ENCODE measurements around the gene CFAP46. TPM values are rescaled to one million over a fixed set of nuclear protein-coding genes. Genes with fewer than 3 reads are reported as not detected.

The CFAP46 gene
- total and polyA plus RNA-seq, 9 donors = 0.22 to 1.1 (median 0.61) TPM

GRCh38 chr10:132986076-132986475 lies 43.7 kb upstream of the CFAP46 start:
- peaks cover 18% of the 10 kb centered on the region for H3K4me1 ChIP-seq (ENCODE audit: control insufficient read depth, insufficient read depth, low read length)
- no peaks in the 10 kb centered on the region for H3K9me3 ChIP-seq (replicated peaks; ENCODE audit: control insufficient read depth, low read depth, low read length)
- H3K36me3 ChIP-seq (ENCODE audit: control insufficient read depth, insufficient read depth, low read length) = no peaks in the 10 kb centered on the region
- no peak overlapping the region for H3K27ac ChIP-seq (ENCODE audit: low read length)
- H3K27me3 ChIP-seq (ENCODE audit: control insufficient read depth, insufficient read depth, low read length) = peaks cover 23% of the 10 kb centered on the region
- H3K4me3 ChIP-seq (ENCODE audit: low read length) = no peak overlapping the region
- no peak for DNase-seq
- 70% methylated on average over 7 of the region's 8 CpGs for WGBS (ENCODE audit: insufficient coverage)

DNA sequence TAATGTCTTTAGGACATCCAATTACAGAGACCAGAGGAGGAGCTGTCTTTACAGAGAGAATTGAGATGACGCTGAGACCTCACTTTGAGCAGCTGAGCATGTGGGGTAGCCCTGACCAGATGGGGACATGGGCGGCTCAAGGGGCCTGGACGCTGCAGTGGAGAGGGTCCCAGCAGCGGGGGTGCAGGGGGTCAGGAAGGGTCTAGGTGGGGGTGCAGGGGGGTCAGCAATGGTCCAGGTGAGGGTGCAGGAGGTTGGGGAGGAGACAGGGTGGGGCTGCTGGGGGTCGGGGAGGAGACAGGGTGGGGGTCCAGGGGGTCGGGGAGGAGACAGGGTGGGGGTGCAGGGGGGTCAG lies 43.2 kb upstream of the CFAP46 start:
- no peak for DNase-seq
- H3K27me3 ChIP-seq (ENCODE audit: control insufficient read depth, insufficient read depth, low read length) = peaks cover 23% of the 10 kb centered on the region
- no peaks in the 10 kb centered on the region for H3K36me3 ChIP-seq (ENCODE audit: control insufficient read depth, insufficient read depth, low read length)
- 93% methylated on average over 3 of the region's 6 CpGs for WGBS (ENCODE audit: insufficient coverage)
- peaks cover 19% of the 10 kb centered on the region for H3K4me1 ChIP-seq (ENCODE audit: control insufficient read depth, insufficient read depth, low read length)
- H3K4me3 ChIP-seq (ENCODE audit: low read length) = no peak overlapping the region
- H3K9me3 ChIP-seq (replicated peaks; ENCODE audit: control insufficient read depth, low read depth, low read length) = no peaks in the 10 kb centered on the region
- H3K27ac ChIP-seq (ENCODE audit: low read length) = no peak overlapping the region

GRCh38 chr10:132984801-132985545 lies 42.6 kb upstream of the CFAP46 start:
- H3K27ac ChIP-seq (ENCODE audit: low read length) = no peak overlapping the region
- 40% methylated on average over 24 of the region's 26 CpGs for WGBS (ENCODE audit: insufficient coverage)
- H3K4me3 ChIP-seq (ENCODE audit: low read length) = no peak overlapping the region
- no peaks in the 10 kb centered on the region for H3K36me3 ChIP-seq (ENCODE audit: control insufficient read depth, insufficient read depth, low read length)
- peaks cover 19% of the 10 kb centered on the region for H3K4me1 ChIP-seq (ENCODE audit: control insufficient read depth, insufficient read depth, low read length)
- DNase-seq = no peak
- H3K9me3 ChIP-seq (replicated peaks; ENCODE audit: control insufficient read depth, low read depth, low read length) = no peaks in the 10 kb centered on the region
- peaks cover 23% of the 10 kb centered on the region for H3K27me3 ChIP-seq (ENCODE audit: control insufficient read depth, insufficient read depth, low read length)

GRCh38 chr10:132984008-132984295 lies 41.6 kb upstream of the CFAP46 start:
- peaks cover 19% of the 10 kb centered on the region for H3K4me1 ChIP-seq (ENCODE audit: control insufficient read depth, insufficient read depth, low read length)
- H3K4me3 ChIP-seq (ENCODE audit: low read length) = no peak overlapping the region
- no peak for DNase-seq
- no peaks in the 10 kb centered on the region for H3K9me3 ChIP-seq (replicated peaks; ENCODE audit: control insufficient read depth, low read depth, low read length)
- H3K36me3 ChIP-seq (ENCODE audit: control insufficient read depth, insufficient read depth, low read length) = no peaks in the 10 kb centered on the region
- H3K27ac ChIP-seq (ENCODE audit: low read length) = no peak overlapping the region
- peaks cover 26% of the 10 kb centered on the region for H3K27me3 ChIP-seq (ENCODE audit: control insufficient read depth, insufficient read depth, low read length)
- 58% methylated on average over 28 of the region's 29 CpGs for WGBS (ENCODE audit: insufficient coverage)

GRCh38 chr10:132983252-132984007 lies 41.1 kb upstream of the CFAP46 start:
- Histone ChIP-seq H3K27ac (ENCODE audit: low read length) (no peak overlapping the region), H3K36me3 (ENCODE audit: control insufficient read depth, insufficient read depth, low read length) (no peaks in the 10 kb centered on the region), H3K4me3 (ENCODE audit: low read length) (no peak overlapping the region), H3K9me3 (replicated peaks; ENCODE audit: control insufficient read depth, low read depth, low read length) (no peaks in the 10 kb centered on the region), H3K27me3 (ENCODE audit: control insufficient read depth, insufficient read depth, low read length) (peaks cover 26% of the 10 kb centered on the region), H3K4me1 (ENCODE audit: control insufficient read depth, insufficient read depth, low read length) (peaks cover 19% of the 10 kb centered on the region)
- 73% methylated on average over 28 of the region's 42 CpGs for WGBS (ENCODE audit: insufficient coverage)
- no peak for DNase-seq

- Histone ChIP-seq H3K9me3 (replicated peaks; ENCODE audit: control insufficient read depth, low read depth, low read length) (no peaks in the 10 kb centered on the region), H3K36me3 (ENCODE audit: control insufficient read depth, insufficient read depth, low read length) (no peaks in the 10 kb centered on the region), H3K27me3 (ENCODE audit: control insufficient read depth, insufficient read depth, low read length) (peaks cover 26% of the 10 kb centered on the region), H3K27ac (ENCODE audit: low read length) (peak overlapping the region; percentile 3), H3K4me1 (ENCODE audit: control insufficient read depth, insufficient read depth, low read length) (peaks cover 14% of the 10 kb centered on the region), H3K4me3 (ENCODE audit: low read length) (no peak overlapping the region)
- 62% methylated on average over 29 of the region's 36 CpGs for WGBS (ENCODE audit: insufficient coverage)
- no peak for DNase-seq
Measured at GRCh38 chr10:132982301-132982989, 40.1 kb upstream of the CFAP46 start.

DNA sequence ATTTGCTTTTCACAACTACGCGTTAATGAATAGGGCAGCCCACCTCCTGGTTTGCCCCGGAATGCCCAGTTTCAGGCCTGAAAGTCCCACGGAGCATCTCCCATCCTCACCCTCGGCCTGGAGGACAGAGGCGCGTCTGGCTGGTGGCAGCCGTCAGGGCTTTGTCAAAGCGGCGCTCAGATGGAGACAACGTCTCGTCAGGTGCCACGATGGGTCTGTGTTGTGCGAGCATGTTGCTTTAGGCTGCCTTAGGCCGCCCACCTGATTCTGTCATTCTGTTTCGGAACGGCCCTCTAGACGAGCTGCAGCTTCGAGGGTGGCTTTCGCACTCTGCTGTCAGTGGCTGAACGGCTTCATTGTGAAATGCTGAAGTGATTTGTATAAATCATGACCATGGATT lies 39.4 kb upstream of the CFAP46 start:
- 80% methylated on average over 15 of the region's 21 CpGs for WGBS (ENCODE audit: insufficient coverage)
- Histone ChIP-seq H3K4me3 (ENCODE audit: low read length) (no peak overlapping the region), H3K9me3 (replicated peaks; ENCODE audit: control insufficient read depth, low read depth, low read length) (no peaks in the 10 kb centered on the region), H3K27ac (ENCODE audit: low read length) (no peak overlapping the region), H3K27me3 (ENCODE audit: control insufficient read depth, insufficient read depth, low read length) (peaks cover 30% of the 10 kb centered on the region), H3K4me1 (ENCODE audit: control insufficient read depth, insufficient read depth, low read length) (peaks cover 14% of the 10 kb centered on the region), H3K36me3 (ENCODE audit: control insufficient read depth, insufficient read depth, low read length) (no peaks in the 10 kb centered on the region)
- DNase-seq = no peak

GRCh38 chr10:132981173-132981555 lies 38.8 kb upstream of the CFAP46 start:
- Histone ChIP-seq H3K9me3 (replicated peaks; ENCODE audit: control insufficient read depth, low read depth, low read length) (no peaks in the 10 kb centered on the region), H3K4me3 (ENCODE audit: low read length) (no peak overlapping the region), H3K36me3 (ENCODE audit: control insufficient read depth, insufficient read depth, low read length) (no peaks in the 10 kb centered on the region), H3K27ac (ENCODE audit: low read length) (no peak overlapping the region), H3K4me1 (ENCODE audit: control insufficient read depth, insufficient read depth, low read length) (peaks cover 14% of the 10 kb centered on the region), H3K27me3 (ENCODE audit: control insufficient read depth, insufficient read depth, low read length) (peaks cover 32% of the 10 kb centered on the region)
- WGBS (ENCODE audit: insufficient coverage) = 80% methylated on average over 16 of the region's 17 CpGs
- no peak for DNase-seq

DNA sequence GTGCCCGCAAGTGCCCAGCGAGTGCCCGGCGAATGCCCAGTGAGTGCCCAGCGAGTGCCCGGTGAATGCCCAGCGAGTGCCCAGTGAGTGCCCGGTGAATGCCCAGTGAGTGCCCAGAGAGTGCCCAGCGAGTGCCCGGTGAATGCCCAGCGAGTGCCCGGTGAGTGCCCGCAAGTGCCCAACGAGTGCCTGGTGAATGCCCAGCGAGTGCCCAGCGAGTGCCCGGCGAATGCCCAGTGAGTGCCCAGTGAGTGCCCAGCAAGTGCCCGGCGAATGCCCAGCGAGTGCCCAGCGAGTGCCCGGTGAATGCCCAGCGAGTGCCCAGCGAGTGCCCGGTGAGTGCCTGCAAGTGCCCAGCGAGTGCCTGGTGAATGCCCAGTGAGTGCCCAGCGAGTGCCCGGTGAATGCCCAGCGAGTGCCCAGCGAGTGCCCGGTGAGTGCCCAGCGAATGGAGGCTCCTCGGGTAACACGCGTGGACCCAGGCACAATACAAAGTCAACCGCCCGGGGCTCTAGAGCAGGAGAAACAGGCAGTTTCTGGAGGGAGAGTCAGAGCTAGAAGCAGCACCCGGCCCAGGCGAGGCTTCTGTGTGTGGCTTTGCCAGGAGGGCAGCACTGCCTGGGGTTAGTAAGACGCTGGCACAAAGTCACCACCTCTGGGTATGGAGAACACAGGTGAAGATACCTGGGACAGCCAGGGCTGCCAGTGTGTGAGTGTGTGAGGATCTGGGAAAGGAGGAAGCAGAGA lies 38.2 kb upstream of the CFAP46 start:
- DNase-seq = no peak
- no peaks in the 10 kb centered on the region for H3K9me3 ChIP-seq (replicated peaks; ENCODE audit: control insufficient read depth, low read depth, low read length)
- no peaks in the 10 kb centered on the region for H3K36me3 ChIP-seq (ENCODE audit: control insufficient read depth, insufficient read depth, low read length)
- H3K27me3 ChIP-seq (ENCODE audit: control insufficient read depth, insufficient read depth, low read length) = peaks cover 36% of the 10 kb centered on the region
- no peak overlapping the region for H3K27ac ChIP-seq (ENCODE audit: low read length)
- H3K4me1 ChIP-seq (ENCODE audit: control insufficient read depth, insufficient read depth, low read length) = peaks cover 17% of the 10 kb centered on the region
- WGBS (ENCODE audit: insufficient coverage) = 90% methylated on average over 41 of the region's 41 CpGs
- no peak overlapping the region for H3K4me3 ChIP-seq (ENCODE audit: low read length)

All from muscle of leg (tissue), 11 donors.